SH-SY5Y (cell line): Measurements from ENCODE around the gene OBP2B.

Source experiments
- GATA2 ChIP-seq: IDR thresholded peaks from 2 replicates; pipeline ENCODE4 v1.6.1; 2011; ENCODE audit warnings: mild to moderate bottlenecking, low read depth, low read length
- GATA3 ChIP-seq: IDR thresholded peaks from 2 replicates; pipeline ENCODE4 v1.6.1; 2011; ENCODE audit warnings: low read depth, mild to moderate bottlenecking, low read length, moderate library complexity

DNA sequence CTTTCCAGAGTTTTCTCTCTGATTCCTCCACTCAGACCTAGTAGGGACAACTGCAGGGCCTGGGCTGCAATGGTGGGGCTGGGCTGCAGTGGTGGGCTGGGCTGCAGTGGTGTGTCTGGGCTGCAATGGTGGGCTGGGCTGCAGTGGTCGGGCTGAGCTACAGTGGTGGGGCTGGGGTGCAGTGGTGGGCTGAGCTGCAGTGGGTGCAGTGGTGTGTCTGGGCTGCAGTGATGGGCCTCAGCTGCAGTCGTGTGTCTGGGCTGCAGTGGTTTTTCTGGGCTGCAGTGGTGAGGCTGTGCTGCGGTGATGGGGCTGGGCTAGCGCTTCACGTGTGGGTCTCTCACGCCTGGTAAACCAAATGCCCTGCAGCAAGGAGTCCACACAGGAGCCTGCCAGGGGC lies 38.6 kb upstream of the OBP2B start:
- no peak for TF ChIP-seq GATA2
- no peak for TF ChIP-seq GATA3
